Measurements from ENCODE around the gene KDSR. TPM values are rescaled to one million over a fixed set of nuclear protein-coding genes. Genes with fewer than 3 reads are reported as not detected.
A peak's percentile ranks its signal among the peaks of the same experiment; 100 is the strongest.

Gene KDSR
- total RNA-seq, 1 donor from 2014 or later = 83.5 TPM

GRCh38 chr18:63326011-63326410 is 41.0 kb downstream of the KDSR start:
- peaks cover 22% of the 10 kb centered on the region for H3K4me1 Mint-ChIP-seq (ENCODE audit: low read depth)
- H3K4me3 Mint-ChIP-seq = no peak overlapping the region
- intact Hi-C loops (cut with micrococcal nuclease) = no loop called here

GRCh38 chr18:63325086-63325686 is 41.8 kb downstream of the KDSR start:
- peaks cover 26% of the 10 kb centered on the region for H3K4me1 Mint-ChIP-seq (ENCODE audit: low read depth)
- intact Hi-C loops (cut with micrococcal nuclease) = no loop called here
- H3K4me3 Mint-ChIP-seq = no peak overlapping the region
- H3K27ac Mint-ChIP-seq = no peak overlapping the region
- no peaks in the 10 kb centered on the region for H3K27me3 Mint-ChIP-seq (ENCODE audit: insufficient read depth)
- no peak for DNase-seq (ENCODE audit: low spot score)
- H3K36me3 Mint-ChIP-seq (ENCODE audit: low read depth) = no peaks in the 10 kb centered on the region
- no peaks in the 10 kb centered on the region for H3K9me3 Mint-ChIP-seq

More at GRCh38 chr18:63326011-63326410, 41.0 kb downstream of the KDSR start:
- Mint-ChIP-seq H3K9me3 (no peaks in the 10 kb centered on the region), H3K27me3 (ENCODE audit: insufficient read depth) (no peaks in the 10 kb centered on the region), H3K36me3 (ENCODE audit: low read depth) (peaks cover 2% of the 10 kb centered on the region), H3K27ac (no peak overlapping the region)
- DNase-seq (ENCODE audit: low spot score) = no peak

GRCh38 chr18:63322908-63323634 is 43.9 kb downstream of the KDSR start:
- H3K27me3 Mint-ChIP-seq (ENCODE audit: insufficient read depth) = no peaks in the 10 kb centered on the region
- peak overlapping the region; percentile 9 for H3K27ac Mint-ChIP-seq
- H3K4me1 Mint-ChIP-seq (ENCODE audit: low read depth) = peaks cover 26% of the 10 kb centered on the region
- no peaks in the 10 kb centered on the region for H3K9me3 Mint-ChIP-seq
- H3K4me3 Mint-ChIP-seq = no peak overlapping the region
- intact Hi-C loops (cut with micrococcal nuclease) = loop anchor here (1.0 to 5.0 kb wide), 6 partner anchors 116 to 606 kb away; partner anchors contain the start of gene PHLPP1
- peaks cover 5% of the 10 kb centered on the region for H3K36me3 Mint-ChIP-seq (ENCODE audit: low read depth)
- DNase-seq (ENCODE audit: low spot score) = peak; percentile 44

GRCh38 chr18:63322206-63322605 is 44.8 kb downstream of the KDSR start:
- intact Hi-C loops (cut with micrococcal nuclease) = loop anchor here (5.0 kb wide), 1 partner anchor 605 kb away; the partner anchor contains the start of gene PHLPP1
- H3K4me3 Mint-ChIP-seq = peak overlapping the region; percentile 40
- peaks cover 26% of the 10 kb centered on the region for H3K4me1 Mint-ChIP-seq (ENCODE audit: low read depth)
- peaks cover 14% of the 10 kb centered on the region for H3K36me3 Mint-ChIP-seq (ENCODE audit: low read depth)
- no peaks in the 10 kb centered on the region for H3K9me3 Mint-ChIP-seq
- no peaks in the 10 kb centered on the region for H3K27me3 Mint-ChIP-seq (ENCODE audit: insufficient read depth)
- DNase-seq (ENCODE audit: low spot score) = no peak
- no peak overlapping the region for H3K27ac Mint-ChIP-seq

GRCh38 chr18:63321291-63321690 is 45.7 kb downstream of the KDSR start:
- no peak for DNase-seq (ENCODE audit: low spot score)
- peak overlapping the region; percentile 94 for H3K27ac Mint-ChIP-seq
- peak overlapping the region; percentile 90 for H3K4me3 Mint-ChIP-seq
- intact Hi-C loops (cut with micrococcal nuclease) = loop anchor here (5.0 kb wide), 1 partner anchor 604 kb away; the partner anchor contains the start of gene PHLPP1
- H3K27me3 Mint-ChIP-seq (ENCODE audit: insufficient read depth) = no peaks in the 10 kb centered on the region
- no peaks in the 10 kb centered on the region for H3K9me3 Mint-ChIP-seq
- peaks cover 32% of the 10 kb centered on the region for H3K4me1 Mint-ChIP-seq (ENCODE audit: low read depth)
- peaks cover 18% of the 10 kb centered on the region for H3K36me3 Mint-ChIP-seq (ENCODE audit: low read depth)

GRCh38 chr18:63320975-63321265 is 46.1 kb downstream of the KDSR start:
- H3K4me1 Mint-ChIP-seq (ENCODE audit: low read depth) = peaks cover 34% of the 10 kb centered on the region
- intact Hi-C loops (cut with micrococcal nuclease) = loop anchor here (1.0 to 5.0 kb wide), 5 partner anchors 46 to 604 kb away; partner anchors contain the start of genes KDSR, PHLPP1 and VPS4B
- DNase-seq (ENCODE audit: low spot score) = no peak
- no peaks in the 10 kb centered on the region for H3K27me3 Mint-ChIP-seq (ENCODE audit: insufficient read depth)
- H3K27ac Mint-ChIP-seq = peak overlapping the region; percentile 94
- peak overlapping the region; percentile 90 for H3K4me3 Mint-ChIP-seq
- no peaks in the 10 kb centered on the region for H3K9me3 Mint-ChIP-seq
- peaks cover 20% of the 10 kb centered on the region for H3K36me3 Mint-ChIP-seq (ENCODE audit: low read depth)

GRCh38 chr18:63320123-63320974 is 46.7 kb downstream of the KDSR start:
- H3K4me3 Mint-ChIP-seq = peak overlapping the region; percentile 90
- no peaks in the 10 kb centered on the region for H3K9me3 Mint-ChIP-seq
- H3K27ac Mint-ChIP-seq = peak overlapping the region; percentile 94
- peak; percentile 83 for DNase-seq (ENCODE audit: low spot score)
- intact Hi-C loops (cut with micrococcal nuclease) = loop anchor here (1.0 to 5.0 kb wide), 5 partner anchors 47 to 603 kb away; partner anchors contain the start of genes KDSR, PHLPP1 and VPS4B
- peaks cover 23% of the 10 kb centered on the region for H3K36me3 Mint-ChIP-seq (ENCODE audit: low read depth)
- no peaks in the 10 kb centered on the region for H3K27me3 Mint-ChIP-seq (ENCODE audit: insufficient read depth)
- peaks cover 40% of the 10 kb centered on the region for H3K4me1 Mint-ChIP-seq (ENCODE audit: low read depth)

GRCh38 chr18:63319383-63320122 is 47.5 kb downstream of the KDSR start, which contains the start of gene BCL2:
Gene BCL2 (minus strand): TSS chr18:63319769.
- Mint-ChIP-seq H3K4me1 (ENCODE audit: low read depth) (peaks cover 48% of the 10 kb centered on the region), H3K27ac (peak within 1 kb of the TSS; percentile 94), H3K27me3 (ENCODE audit: insufficient read depth) (no peaks in the 10 kb centered on the region), H3K36me3 (ENCODE audit: low read depth) (peaks cover 30% of the 10 kb centered on the region), H3K9me3 (no peaks in the 10 kb centered on the region), H3K4me3 (peak within 1 kb of the TSS; percentile 98)
- DNase-seq (ENCODE audit: low spot score) = peak; percentile 34
- intact Hi-C loops (cut with micrococcal nuclease) = loop anchor here (1.0 to 10.0 kb wide), 7 partner anchors 48 to 795 kb away; partner anchors contain the start of genes KDSR, PHLPP1, VPS4B and ZCCHC2

GRCh38 chr18:63318889-63319382 is 48.1 kb downstream of the KDSR start:
- no peak for DNase-seq (ENCODE audit: low spot score)
- Mint-ChIP-seq H3K4me3 (peak overlapping the region; percentile 98), H3K36me3 (ENCODE audit: low read depth) (peaks cover 35% of the 10 kb centered on the region), H3K4me1 (ENCODE audit: low read depth) (peaks cover 54% of the 10 kb centered on the region), H3K27me3 (ENCODE audit: insufficient read depth) (no peaks in the 10 kb centered on the region), H3K27ac (peak overlapping the region; percentile 94), H3K9me3 (no peaks in the 10 kb centered on the region)
- intact Hi-C loops (cut with micrococcal nuclease) = loop anchor here (1.0 to 10.0 kb wide), 7 partner anchors 19 to 794 kb away; partner anchors contain the start of gene ZCCHC2

- peaks cover 38% of the 10 kb centered on the region for H3K36me3 Mint-ChIP-seq (ENCODE audit: low read depth)
- H3K4me1 Mint-ChIP-seq (ENCODE audit: low read depth) = peaks cover 58% of the 10 kb centered on the region
- H3K27ac Mint-ChIP-seq = peak overlapping the region; percentile 94
These were observed 48.8 kb downstream of the KDSR start for GRCh38 chr18:63317982-63318888.

GRCh38 chr18:63317556-63317946 is 49.5 kb downstream of the KDSR start:
- Mint-ChIP-seq H3K36me3 (ENCODE audit: low read depth) (peaks cover 43% of the 10 kb centered on the region), H3K9me3 (no peaks in the 10 kb centered on the region), H3K27me3 (ENCODE audit: insufficient read depth) (no peaks in the 10 kb centered on the region), H3K27ac (peak overlapping the region; percentile 92), H3K4me3 (peak overlapping the region; percentile 96), H3K4me1 (ENCODE audit: low read depth) (peaks cover 58% of the 10 kb centered on the region)
- no peak for DNase-seq (ENCODE audit: low spot score)
- intact Hi-C loops (cut with micrococcal nuclease) = loop anchor here (1.0 to 10.0 kb wide), 3 partner anchors 26 to 793 kb away; partner anchors contain the start of gene ZCCHC2

More at GRCh38 chr18:63317982-63318888, 48.8 kb downstream of the KDSR start:
- no peaks in the 10 kb centered on the region for H3K9me3 Mint-ChIP-seq
- DNase-seq (ENCODE audit: low spot score) = peak; percentile 80
- peak overlapping the region; percentile 98 for H3K4me3 Mint-ChIP-seq
- no peaks in the 10 kb centered on the region for H3K27me3 Mint-ChIP-seq (ENCODE audit: insufficient read depth)
- intact Hi-C loops (cut with micrococcal nuclease) = loop anchor here (1.0 to 10.0 kb wide), 8 partner anchors 18 to 793 kb away; partner anchors contain the start of gene ZCCHC2
